RWPE1 (cell line): ENCODE data around the gene CCDC88C.
A peak's percentile ranks its signal among the peaks of the same experiment; 100 is the strongest.

Experiments
- CTCF ChIA-PET: fragments of 350-600 bp; sonication (Branson Sonifier 250); formaldehyde crosslinking; extraction: SDS; loops from one replicate; lab custom pipeline; 2021; lab: Yijun Ruan, JAX
- POLR2A ChIA-PET: fragments of 400-600 bp; formaldehyde crosslinking; extraction: SDS; loops from one replicate; lab custom pipeline; 2020; ENCODE audit warnings: antibody characterized with exemption; ENCODE audit not compliant: low non-redundant PET; lab: Yijun Ruan, JAX
- DNase-seq: peaks from one replicate; pipeline ENCODE4 v3.0.0; 2012; ENCODE audit warnings: low spot score
- H3K27ac ChIP-seq: fragments of 450-650 bp; 2 replicates; pipeline ENCODE4 v1.5.1; 2017
- TF ChIP-seq, protein P1 (sequence below): fragments of 450-650 bp; conservative IDR thresholded peaks from 2 replicates; pipeline ENCODE4 v1.5.1; 2017; ENCODE audit warnings: low read depth, mild to moderate bottlenecking

CCDC88C gene

DNA sequence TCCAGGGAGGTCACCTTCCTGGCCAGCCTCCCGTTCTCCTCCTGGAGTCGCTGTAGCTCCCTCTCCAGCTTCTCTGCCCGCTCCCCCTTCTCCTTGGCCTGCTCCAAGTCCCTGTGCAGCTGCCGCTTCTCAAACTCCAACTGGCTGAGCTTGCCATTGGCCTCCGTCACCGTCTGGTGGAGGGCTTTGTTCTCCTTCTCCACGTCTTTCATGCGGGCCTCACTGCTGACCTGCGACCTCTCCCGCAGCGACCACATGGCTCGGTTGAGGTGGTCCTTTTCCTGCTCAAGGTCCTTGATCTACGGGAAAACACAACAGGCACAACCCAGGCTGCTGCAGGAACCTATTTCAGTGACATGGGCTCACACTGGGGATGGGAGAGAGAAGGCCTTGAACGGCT is 103.8 kb downstream of the CCDC88C start:
- peak overlapping the region; percentile 10; the same call in 1 of the 2 replicates for H3K27ac ChIP-seq
- DNase-seq: no peak
- POLR2A ChIA-PET: no interaction called here
- CTCF ChIA-PET: interaction anchor here (0.7 to 1.0 kb wide), 2 partner anchors 10 to 153 kb away, joined by 3 read pairs; no protein-coding TSS in a partner anchor
- TF ChIP-seq, protein P1, sequence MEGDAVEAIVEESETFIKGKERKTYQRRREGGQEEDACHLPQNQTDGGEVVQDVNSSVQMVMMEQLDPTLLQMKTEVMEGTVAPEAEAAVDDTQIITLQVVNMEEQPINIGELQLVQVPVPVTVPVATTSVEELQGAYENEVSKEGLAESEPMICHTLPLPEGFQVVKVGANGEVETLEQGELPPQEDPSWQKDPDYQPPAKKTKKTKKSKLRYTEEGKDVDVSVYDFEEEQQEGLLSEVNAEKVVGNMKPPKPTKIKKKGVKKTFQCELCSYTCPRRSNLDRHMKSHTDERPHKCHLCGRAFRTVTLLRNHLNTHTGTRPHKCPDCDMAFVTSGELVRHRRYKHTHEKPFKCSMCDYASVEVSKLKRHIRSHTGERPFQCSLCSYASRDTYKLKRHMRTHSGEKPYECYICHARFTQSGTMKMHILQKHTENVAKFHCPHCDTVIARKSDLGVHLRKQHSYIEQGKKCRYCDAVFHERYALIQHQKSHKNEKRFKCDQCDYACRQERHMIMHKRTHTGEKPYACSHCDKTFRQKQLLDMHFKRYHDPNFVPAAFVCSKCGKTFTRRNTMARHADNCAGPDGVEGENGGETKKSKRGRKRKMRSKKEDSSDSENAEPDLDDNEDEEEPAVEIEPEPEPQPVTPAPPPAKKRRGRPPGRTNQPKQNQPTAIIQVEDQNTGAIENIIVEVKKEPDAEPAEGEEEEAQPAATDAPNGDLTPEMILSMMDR: no peak

DNA sequence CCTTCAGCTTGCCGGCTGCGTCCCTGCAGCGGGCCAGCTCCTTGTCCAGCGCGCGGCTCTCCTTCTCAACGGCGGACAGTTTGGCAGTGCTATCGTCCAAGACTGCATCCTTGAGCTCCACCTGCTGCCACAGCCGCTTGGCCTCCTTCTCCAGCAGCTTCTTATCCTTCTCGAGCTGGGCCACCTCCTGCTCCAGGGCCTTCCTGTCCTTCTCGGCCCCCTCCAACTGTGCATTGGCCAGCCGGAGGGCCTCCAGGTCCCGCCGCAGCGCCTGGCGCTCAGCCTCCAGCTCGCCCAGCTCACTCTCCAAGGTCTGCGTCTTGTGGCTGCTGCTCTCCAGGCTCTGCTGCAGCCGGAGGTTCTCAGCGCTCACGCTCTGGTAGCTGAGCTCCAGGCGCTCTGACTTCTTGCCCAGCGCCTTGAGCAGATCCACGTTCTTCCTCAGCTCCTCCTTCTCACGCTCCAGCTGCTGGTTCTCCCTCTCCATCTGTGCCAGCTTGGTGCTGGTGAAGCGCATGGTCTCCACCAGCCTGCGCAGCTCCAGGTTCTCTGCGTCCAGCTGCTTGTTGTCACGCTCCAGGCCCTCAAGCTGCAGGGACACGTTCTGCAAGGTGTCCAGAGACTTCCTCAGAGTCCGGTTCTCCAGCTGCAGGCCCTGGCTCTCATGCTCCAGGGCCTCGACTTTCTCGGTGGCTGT is 104.3 kb downstream of the CCDC88C start:
- POLR2A ChIA-PET: no interaction called here
- TF ChIP-seq, protein P1: no peak
- DNase-seq: no peak
- H3K27ac ChIP-seq: peak overlapping the region; percentile 5; the same call in 1 of the 2 replicates
- CTCF ChIA-PET: interaction anchor here (0.6 to 1.0 kb wide), 3 partner anchors 11 to 931 kb away, joined by 3 to 4 read pairs (median 3); no protein-coding TSS in a partner anchor

DNA sequence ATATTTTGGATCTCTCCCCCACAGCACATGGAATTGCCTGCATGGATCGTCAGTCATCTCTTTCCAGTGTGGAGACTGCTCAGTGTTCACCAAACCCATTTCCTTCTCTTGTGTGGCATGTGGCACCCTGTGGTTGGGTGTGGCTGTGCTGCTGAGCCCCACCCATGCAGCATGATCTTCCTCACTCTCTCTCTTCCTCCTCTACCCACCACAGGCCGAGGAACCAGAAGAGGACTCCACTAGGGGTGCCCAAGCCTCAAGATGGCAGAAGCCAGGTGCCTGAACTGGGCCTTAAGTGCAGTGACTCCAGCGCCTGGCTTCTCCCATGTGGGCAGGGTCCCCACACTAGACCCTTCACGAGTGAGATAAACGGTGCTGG is 106.3 kb downstream of the CCDC88C start:
- POLR2A ChIA-PET: no interaction called here
- CTCF ChIA-PET: interaction anchor here (0.7 kb wide), 1 partner anchor 12 kb away, joined by 4 read pairs; no protein-coding TSS in a partner anchor
- peak overlapping the region; percentile 24; the same call in 1 of the 2 replicates for H3K27ac ChIP-seq
- no peak for DNase-seq
- TF ChIP-seq, protein P1: no peak

DNA sequence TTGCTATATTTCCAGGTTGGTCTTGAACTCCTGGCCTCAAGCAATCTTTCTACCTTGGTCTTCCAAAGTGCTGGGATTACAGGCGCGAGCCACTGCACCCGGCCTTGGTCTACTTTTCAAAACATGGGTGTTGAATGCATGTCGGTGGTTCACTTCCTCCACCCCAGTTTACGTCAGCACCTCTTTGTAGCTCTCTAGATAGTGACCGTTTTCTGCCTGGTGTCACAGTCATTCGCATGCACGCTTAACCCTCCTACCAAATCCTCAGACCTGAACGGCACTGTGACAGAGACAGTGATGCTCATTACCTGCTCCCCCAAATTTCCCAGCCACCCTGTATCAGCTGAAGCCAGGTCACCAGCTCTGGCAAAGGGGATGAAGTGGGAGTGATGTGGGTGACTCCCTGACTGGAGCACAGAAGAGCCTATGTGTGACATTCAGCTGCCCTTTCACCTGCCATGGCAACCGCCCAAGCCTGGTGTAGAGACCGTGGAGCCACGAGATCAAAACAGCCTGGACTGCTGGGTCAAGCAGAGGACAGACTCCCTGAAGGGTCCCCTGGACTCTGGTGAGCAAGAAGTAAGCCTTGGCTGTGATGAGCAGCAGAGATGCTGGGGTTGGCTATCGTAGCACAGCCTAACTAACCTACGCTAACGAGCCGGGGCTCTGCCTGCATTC is 106.9 kb downstream of the CCDC88C start:
- peak overlapping the region; percentile 24; the same call in 1 of the 2 replicates for H3K27ac ChIP-seq
- TF ChIP-seq, protein P1: no peak
- no peak for DNase-seq
- CTCF ChIA-PET: interaction anchor here (0.7 kb wide), 1 partner anchor 13 kb away, joined by 4 read pairs; no protein-coding TSS in a partner anchor
- POLR2A ChIA-PET: no interaction called here

DNA sequence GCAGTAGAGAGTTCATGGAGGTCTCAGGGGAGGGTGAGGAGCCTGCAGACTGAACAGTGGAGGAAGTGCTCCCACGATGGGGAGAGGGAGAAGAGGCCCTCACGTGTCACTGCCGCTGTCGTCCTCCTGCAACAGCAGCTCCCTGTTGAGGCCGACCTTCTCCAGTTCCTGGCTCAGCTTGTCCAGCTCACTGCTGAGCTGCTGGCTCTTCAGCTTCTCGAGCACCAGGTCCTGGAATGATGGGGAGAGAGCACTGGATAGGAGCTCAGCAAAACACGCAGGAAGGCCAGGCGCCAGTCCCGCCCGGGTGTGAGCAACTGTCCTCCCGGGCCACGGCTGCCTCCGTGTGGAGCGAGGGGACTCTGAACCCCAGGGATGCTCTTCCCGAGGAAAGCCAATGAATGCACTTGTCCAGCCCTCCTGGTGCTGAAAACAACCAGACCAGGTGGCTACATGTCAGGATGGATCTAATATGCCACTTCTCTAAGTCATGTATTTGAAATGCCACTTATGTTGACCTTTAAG is 107.8 kb downstream of the CCDC88C start:
- no peak for DNase-seq
- TF ChIP-seq, protein P1: no peak
- ChIA-PET POLR2A (no interaction called here), CTCF (interaction anchor here (0.5 kb wide), 1 partner anchor 608 kb away, joined by 5 read pairs; no protein-coding TSS in a partner anchor)
- 0 out of 2 replicates have a peak overlapping the region, but pooled peaks have one; percentile 11 for H3K27ac ChIP-seq

DNA sequence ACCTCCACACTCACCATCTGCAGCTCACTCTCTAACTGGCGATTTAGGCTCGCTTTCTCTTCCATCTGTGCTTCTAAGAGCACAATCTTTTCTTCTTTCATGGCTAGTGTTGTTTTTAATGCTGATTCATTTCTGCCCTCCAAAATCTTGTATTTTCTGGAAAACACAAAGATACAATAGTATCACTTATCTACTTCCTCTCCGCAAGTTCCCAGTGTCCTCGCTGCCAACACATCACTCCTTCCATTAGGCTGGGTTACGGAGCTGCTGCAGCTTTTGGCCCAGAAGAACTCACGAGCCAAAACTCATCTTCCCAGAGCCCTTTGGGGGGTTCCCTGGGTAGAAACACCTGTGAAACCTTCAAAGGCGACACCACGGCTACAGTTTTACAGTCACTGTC is 109.3 kb downstream of the CCDC88C start:
- no peak for DNase-seq
- no peak overlapping the region for H3K27ac ChIP-seq
- TF ChIP-seq, protein P1: no peak
- ChIA-PET POLR2A (no interaction called here), CTCF (no interaction called here)
